GM18873 (cell line): Measurements from ENCODE around the gene DTL.

Experiments used
- ATAC-seq: cut with Tn5 transposase; IDR thresholded peaks from one replicate; pipeline ENCODE4 v1.9.1; 2021; ENCODE audit warnings: mild to moderate bottlenecking, moderate library complexity, moderate number of reproducible peaks; ENCODE audit not compliant: unreplicated experiment, low FRiP score

The DTL gene

GRCh38 chr1:212124690-212125582 is 89.4 kb downstream of the DTL start:
- no peak for ATAC-seq

GRCh38 chr1:212125654-212126053 is 90.1 kb downstream of the DTL start:
- no peak for ATAC-seq

- ATAC-seq, result no peak
These were observed 91.7 kb downstream of the DTL start for GRCh38 chr1:212127221-212127620.

GRCh38 chr1:212129781-212130180 is 94.2 kb downstream of the DTL start:
- no peak for ATAC-seq

- ATAC-seq, result no peak
These were observed 96.5 kb downstream of the DTL start for GRCh38 chr1:212132025-212132424.

GRCh38 chr1:212133319-212133718 is 97.8 kb downstream of the DTL start:
- no peak for ATAC-seq

GRCh38 chr1:212135166-212135565 is 99.6 kb downstream of the DTL start:
- no peak for ATAC-seq

- no peak for ATAC-seq
These were observed 102.3 kb downstream of the DTL start for GRCh38 chr1:212137854-212138253.

- no peak for ATAC-seq
These were observed 102.9 kb downstream of the DTL start for GRCh38 chr1:212138457-212138856.

- no peak for ATAC-seq
These were observed 104.1 kb downstream of the DTL start for GRCh38 chr1:212139526-212140135.

- no peak for ATAC-seq
These were observed 105.9 kb downstream of the DTL start for GRCh38 chr1:212141404-212141803.

- ATAC-seq, result no peak
These were observed 107.5 kb downstream of the DTL start for GRCh38 chr1:212142883-212143530.

- no peak for ATAC-seq
These were observed 112.1 kb downstream of the DTL start for GRCh38 chr1:212147581-212148033.

GRCh38 chr1:212149566-212149965 is 114.0 kb downstream of the DTL start:
- no peak for ATAC-seq

GRCh38 chr1:212152308-212152693 is 116.8 kb downstream of the DTL start:
- no peak for ATAC-seq

- ATAC-seq, result no peak
These were observed 117.3 kb downstream of the DTL start for GRCh38 chr1:212152869-212153268.

- no peak for ATAC-seq
These were observed 118.1 kb downstream of the DTL start for GRCh38 chr1:212153635-212154034.
